Effector CD8-positive, alpha-beta T cell (primary cell): ENCODE data around the gene UCN3.

Experiments
- DNase-seq: peaks from one replicate; lab custom pipeline; 2025; lab: John Stamatoyannopoulos, UW
- total RNA-seq, 4 experiments: gene quantifications; one replicate each; lab custom pipeline; 2026; lab: John Stamatoyannopoulos, UW

Gene UCN3, protein sequence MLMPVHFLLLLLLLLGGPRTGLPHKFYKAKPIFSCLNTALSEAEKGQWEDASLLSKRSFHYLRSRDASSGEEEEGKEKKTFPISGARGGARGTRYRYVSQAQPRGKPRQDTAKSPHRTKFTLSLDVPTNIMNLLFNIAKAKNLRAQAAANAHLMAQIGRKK
- 0 reads per million in 4 experiments for total RNA-seq

DNA sequence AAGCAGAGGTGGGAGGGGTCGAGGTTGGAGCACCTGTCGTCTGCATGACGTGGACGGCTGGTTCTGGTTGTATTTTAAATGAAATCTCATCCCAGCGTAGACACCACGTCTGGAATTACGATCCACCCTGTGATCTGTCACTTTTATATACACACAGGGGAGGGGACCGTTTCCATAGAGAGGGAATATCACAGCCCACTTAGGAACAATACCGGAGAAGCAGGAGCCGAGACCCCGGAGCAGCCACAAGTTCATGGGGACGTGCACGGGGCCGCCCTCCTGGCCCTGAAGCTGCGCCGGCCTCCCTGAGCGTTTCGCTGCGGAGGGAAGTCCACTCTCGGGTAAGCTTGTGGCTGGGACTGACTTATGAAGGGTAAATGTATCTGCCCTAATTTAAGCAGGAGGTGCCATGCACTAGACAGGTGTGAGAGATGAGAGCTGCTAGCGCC, at the start of gene UCN3:
Gene UCN3 (plus strand): TSS at position 77 of the 449 bp plus-strand sequence. CDS start 8,755 bp downstream, outside the sequence.
- DNase-seq = no peak

DNA sequence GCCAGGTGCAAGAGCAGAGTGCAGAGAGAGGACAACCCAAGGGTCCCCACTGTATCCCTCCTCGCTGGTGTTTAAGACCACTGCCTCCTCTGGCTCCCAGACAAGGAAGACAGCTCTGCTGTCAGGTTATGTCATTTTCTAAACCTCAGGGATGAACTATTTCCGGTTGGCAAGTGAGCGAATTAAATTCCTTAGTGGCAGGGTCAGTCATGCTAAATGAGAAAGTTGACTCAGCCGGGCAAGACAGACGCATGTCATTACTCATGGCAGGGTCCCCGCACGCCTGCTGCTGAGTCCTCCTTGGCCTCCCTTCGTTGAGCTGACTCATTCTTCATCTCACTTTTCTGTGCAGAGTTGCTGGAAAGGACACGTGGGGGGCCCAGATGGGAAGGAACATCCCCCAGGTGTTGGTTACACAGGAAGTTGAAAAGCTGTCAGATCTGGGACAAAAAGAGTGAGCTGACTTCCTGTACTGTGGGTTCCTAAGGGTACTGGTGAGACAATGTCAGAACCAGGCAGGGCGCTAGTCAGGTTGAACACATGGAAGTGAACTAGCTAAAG, 47.1 kb upstream of the UCN3 start:
- no peak for DNase-seq

DNA sequence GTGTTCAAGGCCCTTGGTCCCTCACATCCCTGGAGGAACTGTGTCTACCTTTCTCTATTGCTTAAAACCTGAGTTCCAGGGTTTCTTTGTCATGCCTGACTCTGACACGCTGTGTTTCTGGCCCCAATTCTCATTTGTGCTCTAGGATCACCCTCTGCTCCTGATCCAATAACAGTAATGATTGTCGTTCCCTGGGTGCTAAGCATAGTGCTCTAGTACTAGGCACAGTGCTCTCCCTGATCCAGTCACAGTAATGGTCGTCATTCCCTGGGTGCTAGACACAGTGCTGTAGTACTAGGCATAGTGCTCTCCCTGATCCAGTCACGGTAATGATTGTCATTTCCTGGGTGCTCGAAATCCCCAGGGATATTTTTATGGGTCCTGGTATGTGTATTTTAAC, 46.6 kb upstream of the UCN3 start:
- no peak for DNase-seq

DNA sequence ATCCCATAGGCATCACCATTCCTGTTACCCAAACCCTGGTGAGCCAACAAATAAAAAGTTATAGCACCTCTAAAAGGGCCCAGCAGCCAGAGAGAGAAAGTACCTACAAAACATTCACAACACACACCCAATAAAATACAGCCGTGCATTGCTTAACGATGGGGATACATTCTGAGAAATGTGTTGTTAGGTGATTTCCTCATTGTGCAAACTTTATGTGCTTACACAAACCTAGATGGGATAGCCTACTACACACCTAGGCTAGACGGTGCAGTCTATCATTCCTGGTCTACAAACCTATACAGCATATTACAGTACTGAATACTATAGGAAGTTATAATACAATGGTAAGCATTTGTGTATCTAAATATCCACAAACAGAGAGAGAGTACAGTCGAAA, 44.9 kb upstream of the UCN3 start:
- no peak for DNase-seq

DNA sequence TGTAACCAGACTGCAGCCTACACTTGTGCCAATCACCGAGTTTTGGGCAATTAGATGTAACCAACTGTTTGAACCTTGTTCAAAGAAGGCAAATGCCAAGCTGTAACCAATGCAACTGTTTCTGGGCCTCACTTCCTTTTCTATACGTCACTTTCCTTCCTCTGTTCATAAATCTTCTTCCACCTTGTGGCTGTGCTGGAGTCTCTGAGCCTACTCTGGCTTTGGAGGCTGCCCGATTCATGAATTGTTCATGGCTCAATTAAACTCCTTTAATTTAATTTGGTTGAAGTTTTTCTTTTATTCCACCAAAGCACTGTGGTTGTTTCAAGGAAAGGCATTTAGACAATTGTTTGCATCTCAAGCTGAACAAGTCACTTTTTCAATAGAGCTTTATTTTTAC, 43.5 kb upstream of the UCN3 start:
- DNase-seq = no peak

DNA sequence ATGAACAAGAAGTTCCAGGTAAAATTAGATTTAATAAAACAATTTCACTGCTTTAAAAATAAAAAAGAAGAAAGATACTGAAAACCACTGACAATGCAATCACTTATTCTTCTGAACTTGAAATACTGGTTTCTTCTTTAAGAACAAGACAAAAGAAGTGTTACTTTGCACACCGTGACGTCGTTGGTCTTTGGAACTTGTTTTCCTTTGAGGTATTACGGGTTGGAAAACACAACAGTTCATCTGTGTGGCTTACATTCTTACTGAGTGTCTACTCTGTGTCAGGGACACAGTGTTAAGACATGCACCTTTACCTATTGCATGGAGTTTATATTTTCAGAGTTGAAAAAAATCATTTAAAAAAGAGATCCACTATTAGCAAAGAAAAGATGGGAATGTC, 41.3 kb upstream of the UCN3 start:
- DNase-seq = no peak

DNA sequence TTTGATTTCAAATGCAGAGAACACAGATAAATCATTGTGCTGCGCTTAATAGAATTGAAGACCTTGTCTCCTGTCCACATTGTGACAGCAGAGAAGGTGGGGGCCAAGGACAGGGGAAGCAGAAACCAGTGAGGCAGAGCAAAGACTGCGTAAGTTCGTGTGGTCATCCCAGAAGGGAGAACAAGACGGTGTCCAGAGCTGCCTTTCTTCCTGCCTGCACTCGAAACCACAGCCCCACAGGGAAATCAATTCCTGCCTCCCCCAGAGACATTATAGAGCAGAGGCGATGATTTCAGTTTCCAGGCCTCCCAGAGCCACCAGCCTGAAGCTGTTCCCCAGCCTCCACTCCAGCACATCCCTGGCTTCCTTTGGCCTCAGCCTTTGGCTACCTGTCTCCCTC, 39.7 kb upstream of the UCN3 start:
- no peak for DNase-seq

DNA sequence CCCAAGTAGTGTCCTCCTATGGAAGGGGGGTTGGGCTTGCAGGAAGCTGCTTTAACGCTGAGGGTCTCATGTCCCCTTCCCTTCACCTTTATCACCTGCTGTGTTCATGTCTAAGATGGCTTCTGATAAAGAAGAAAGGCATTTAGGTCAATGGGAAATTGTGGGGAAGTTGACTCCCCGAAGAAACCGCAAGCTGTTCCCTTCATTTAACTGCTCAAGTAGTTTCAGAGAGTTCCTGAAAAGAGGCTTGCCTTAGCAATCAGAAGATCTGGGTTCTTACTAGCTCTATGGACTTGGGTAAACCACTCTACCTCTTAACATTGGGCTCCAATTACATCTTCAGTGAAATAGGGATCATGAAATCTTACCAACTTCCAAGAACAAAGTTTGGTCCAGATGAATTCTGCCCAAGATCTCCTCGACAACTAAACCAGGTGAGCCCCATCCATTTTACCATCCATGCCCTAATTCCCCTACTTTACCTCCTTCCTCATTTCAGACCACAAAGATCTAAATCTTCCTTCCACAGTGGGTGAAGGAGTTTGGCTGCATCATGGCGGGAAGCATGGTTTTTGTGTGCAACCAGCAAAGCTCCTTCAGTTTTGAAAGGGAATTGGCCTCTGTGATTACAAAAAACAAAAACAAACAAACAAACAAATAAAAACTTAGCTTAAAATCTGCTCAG, 30.4 kb upstream of the UCN3 start:
- no peak for DNase-seq

DNA sequence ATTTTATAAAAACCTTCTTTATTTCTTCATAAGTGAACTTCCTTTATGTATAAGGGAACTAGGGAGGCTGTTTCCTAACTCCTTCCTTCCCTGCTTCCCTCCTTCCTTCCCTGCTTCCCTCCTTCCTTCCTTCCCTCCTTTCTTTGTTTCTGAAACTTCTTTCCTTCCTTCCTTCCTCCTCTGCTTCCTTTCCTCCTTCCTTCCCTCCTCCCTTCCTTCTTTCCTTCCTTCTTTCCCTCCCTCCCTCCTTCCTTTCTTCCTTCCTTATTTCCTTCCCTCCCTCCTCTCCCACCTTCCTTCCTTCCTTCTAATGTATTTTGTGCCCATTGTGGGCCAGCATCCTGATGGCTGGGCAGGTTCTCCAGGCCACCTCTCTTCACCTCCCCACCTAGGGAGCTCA, 26.8 kb upstream of the UCN3 start:
- DNase-seq = no peak

DNA sequence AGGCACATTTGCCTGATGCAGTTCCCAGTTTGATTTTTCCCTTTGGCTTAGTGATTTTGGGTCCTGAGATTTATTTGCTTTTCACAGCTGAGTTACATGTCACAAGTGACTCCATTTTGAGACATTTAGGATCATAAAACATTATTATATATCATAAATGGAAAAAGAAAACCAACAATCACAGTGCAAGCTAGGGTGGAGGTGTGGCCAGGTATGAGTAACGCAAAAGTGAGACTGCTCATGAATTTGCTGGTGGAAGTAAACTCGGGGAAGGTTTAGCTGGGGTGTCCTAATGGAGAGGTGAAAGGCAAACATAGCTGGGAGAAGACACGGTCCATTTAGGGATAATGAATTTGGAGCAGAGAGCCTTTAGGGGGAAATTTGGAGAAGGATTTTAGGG, 21.7 kb upstream of the UCN3 start:
- no peak for DNase-seq

DNA sequence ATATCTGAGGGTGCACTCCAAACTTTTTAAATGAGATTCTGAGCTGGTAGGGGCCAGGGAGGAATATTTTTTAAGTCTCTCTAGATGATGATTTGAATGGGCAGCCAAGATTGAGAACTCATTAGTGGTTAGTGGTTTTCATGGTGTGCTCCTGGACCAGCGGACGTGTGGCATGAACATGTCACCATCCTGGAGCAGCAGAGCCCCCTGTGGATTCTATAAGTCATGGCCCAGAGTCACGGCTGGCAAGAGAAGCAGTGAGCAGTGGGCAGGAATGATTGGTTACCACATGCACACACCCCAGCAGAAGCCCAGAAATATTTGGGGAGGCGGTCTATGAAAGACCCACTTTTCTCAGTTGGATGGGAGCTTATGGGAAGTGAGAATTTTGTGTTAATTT, 21.2 kb upstream of the UCN3 start:
- no peak for DNase-seq

DNA sequence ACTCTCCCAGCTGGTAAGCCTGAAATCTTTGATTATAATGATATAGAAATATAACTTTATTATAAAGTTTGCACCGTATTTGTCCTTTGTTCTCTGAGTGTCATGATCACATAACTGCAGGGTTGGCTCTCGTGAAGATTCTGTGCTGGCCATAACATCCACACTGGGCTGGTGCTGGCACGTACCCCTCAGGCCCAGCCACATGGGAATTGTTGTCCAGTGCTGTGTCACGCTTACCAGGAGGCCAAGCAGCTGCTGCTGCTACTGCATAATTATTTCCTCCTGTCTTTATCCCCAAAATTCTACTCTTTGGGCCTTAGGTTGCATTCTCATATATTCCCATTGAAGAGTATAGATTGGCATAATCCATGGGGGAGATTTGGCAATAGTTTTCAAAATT, 20.8 kb upstream of the UCN3 start:
- no peak for DNase-seq

DNA sequence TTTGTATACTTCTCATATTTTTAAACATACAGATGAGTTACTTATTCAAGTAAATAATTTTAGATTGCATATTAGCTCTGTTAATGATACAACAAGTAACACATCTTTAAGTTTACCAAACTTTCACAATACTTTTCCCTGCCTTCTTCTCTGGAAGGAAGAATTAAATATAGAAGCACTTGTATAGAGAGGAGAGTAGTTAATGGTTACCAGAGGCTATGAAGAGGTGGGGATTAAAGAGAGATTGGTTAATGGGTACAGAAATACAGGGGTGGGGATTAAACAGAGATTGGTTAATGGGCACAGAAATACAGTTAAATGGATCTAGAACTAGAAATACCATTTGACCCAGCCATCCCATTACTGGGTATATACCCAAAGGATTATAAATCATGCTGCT, 20.0 kb upstream of the UCN3 start:
- no peak for DNase-seq

DNA sequence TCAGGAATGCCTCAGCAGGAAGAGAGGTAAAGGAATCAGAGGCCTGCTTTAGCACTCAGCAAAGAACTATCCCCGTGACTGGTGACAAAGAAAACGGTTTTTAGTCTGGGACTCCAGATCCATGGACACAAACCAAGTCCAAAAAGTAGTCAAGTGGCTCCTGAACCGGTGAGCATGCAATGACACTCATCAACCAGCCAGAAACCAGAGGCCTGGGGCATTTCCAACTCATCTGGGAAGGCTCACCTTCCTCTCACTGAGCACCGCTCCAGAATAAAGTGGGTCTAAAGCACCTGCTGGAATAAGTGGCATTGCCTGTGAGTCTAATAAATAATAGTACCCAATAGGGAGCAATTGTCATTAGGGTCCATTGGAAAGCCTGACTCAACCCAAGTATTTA, 17.9 kb upstream of the UCN3 start:
- no peak for DNase-seq

DNA sequence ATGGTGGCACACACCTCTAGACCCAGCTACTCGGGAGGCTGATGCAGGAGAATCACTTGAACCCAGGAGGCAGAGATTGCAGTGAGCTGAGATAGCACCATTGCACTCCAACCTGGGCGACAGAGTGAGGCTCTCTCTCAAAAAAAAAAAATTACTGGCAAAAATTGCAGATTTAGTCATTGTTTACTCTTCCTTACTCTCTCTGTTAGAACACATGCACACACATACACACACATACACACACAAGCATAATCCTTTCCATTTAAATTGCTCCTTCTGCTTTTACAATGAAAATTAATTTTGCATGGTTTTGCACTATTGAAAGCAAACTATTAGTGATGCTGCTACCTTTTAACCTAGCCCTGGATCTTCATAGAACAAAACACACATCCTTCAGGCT, 15.4 kb upstream of the UCN3 start:
- no peak for DNase-seq

DNA sequence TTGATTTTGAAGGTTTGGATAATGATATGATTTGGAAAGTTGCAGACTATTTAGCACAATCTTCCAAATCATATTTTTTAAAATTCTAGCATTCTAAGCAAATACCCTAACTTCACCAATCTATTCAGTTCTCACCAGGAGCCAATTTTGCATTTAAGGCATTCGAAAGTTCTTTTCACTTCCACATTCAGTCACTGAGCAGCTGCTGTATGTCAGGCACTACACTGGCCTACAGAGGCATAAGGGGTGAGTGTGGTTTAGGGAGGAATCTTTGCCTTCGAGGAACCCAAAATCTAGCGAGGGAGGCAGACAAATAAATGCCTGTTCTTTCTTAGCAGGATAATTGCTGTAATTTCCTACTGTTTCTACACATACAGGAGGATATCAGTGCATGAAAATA, 10.7 kb upstream of the UCN3 start:
- no peak for DNase-seq

DNA sequence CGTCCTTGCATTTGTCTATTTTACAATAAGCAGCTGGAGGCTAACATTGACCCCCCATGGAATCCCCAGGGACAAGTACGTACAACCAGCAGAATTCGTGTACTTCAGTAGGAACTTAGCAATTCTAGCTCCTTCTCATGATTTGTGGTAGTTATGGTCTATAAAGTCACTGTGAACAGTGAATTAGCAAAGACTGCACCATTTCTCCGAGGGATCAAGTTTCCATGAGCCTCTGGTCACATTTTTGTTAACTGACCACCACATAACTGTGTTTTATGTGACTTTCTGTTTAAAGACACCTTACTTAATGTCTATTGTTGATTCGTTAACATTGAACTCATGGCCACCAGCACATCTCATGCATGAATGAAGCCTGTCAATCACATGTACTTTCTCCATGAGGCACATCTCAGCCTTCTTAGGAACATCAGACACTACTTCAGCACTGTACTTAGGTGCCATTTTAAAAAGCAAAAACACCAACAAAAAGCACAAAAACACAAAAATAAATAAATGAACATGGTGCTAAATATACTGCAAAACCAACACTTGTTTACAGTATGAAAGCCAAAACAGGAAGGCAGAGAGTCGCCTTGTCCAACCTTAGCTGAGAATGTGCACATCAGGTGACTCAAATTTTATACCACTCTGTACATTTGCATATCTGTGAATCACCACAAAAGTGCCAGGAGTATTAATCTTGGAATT, 9.0 kb upstream of the UCN3 start:
- DNase-seq = no peak

DNA sequence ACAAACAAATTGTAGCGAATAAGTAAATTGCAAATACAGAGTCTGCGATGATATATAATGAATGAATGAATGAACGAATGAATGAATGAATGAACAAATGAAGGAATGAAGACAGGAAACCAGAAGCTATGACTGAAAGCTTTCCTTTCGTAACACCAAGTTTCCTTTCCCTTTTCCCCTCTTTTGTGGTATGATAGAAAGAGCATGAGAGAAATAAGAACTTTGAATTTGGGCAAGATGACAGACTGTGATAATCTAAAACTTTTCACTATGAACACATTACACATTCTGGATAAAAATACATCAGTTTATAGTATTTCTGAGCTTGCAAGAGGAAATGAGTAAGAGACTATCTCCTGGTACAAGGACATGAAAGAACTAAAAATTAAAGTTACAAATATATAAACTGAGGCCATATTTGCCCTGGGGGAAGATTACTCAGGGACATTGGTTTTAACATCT, 8.4 kb upstream of the UCN3 start:
- no peak for DNase-seq

DNA sequence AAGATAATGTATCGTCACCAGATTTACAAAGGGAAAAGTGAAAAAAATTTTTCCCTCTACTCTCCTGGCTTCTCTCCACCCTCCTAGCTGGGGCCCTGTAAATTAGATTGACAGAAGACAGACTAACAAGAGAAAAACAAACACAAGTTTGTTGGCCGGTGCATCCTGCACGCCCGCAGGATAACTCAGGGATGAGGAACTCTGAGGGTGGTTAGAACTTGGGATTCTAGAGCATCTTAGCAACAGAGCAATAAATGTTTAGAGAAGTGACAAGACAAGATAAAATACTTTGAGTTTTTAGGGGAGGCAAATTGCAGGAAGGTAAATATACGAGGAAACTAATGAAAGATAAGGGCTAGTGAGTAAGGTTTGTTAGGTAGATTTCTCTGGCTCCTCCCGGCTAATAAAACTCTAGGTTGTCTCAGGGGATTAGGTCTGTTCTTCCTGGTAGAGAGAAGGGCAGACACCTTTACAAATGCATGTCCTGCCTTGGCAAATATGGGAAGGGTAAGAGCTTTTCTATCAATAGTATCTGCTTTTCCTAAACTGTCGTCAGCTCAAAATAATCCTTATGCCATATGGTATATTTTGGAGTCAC, 4.3 kb upstream of the UCN3 start:
- DNase-seq = no peak

DNA sequence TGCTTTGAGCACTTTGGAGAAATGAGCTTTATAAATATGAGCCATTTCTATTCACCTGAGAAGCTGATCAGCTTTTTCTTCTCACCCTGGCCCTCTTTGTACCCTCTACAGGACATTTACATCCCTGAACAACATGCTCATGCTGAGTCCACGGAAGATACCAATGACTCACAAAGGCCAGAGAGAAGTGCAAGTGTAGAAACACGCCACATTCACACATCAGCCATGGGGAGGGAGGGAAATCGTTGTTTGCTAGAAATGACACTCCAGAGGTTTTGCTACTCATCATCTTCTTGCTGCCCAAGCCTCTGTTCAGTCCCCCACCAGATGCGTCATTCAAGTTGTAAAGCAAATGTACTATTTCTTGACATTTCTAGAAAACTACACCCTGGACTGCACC, 2.8 kb upstream of the UCN3 start:
- DNase-seq = no peak

DNA sequence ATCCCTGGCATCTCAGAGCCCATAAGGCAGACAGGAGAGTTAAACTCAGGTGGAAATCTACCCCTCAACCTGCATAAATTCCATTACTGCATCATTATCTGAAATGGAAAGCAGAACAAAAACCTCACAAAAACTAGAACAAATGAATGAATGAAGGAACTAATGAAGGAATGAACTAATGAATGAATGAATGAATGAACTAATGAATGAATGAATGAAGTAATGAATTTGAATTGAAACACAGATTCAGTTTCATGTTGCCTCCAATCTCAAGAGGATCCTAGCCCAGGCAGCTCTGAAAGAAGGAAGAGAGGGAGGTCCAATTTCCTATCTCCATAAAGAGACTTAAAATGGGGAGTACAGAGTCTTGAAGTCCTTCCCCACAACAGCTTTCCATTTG, 1.9 kb upstream of the UCN3 start:
- DNase-seq = no peak

DNA sequence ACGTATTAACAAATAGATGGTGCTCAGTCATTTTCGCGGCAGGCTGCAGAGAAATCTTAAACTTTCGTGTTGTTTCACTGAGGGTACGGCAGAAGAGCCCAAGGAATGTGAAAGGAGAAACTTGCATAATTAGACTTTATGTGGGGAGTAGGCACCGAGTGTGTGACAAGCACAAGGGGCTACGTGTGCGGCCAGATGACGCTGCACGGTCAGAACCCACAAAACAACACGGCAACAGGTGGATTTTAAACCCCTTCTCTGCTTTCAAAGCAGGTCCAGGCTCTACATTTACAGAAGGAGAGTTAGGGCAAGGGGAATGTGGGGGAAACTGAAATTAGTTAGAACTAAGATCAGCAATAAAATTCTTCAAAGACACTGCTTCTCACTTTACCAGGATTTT, 392 bp upstream of the UCN3 start:
- DNase-seq = no peak

DNA sequence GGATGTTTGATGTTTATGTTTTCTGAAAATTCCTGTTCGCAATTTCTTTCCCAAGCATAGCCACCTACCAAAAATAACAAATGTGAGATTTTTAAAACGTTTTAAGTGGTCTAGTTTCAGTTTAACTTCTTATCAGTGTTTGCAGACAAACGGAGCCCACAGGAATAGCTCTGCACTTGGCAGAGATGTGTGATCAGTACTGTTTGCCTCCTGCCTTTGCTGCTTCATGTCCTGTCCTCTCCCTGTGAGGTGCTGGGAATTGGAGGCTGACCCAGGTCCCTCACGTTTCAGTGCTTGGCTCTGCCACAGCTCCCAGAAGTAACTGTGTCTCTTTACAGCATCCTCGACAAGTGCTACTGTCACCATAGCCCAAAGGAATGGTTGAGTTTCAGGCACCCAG, 1.2 kb downstream of the UCN3 start:
- DNase-seq = no peak
